ENCODE results near the gene CGREF1. TPM values are rescaled to one million over a fixed set of nuclear protein-coding genes. Genes with fewer than 3 reads are reported as not detected.

The CGREF1 gene
- polyA plus RNA-seq, 3 donors = 5.0 to 5.8 (median 5.3) TPM

GRCh38 chr2:27089111-27089954 lies 29.6 kb downstream of the CGREF1 start:
- DNase-seq (ENCODE audit: low read depth in 3 of 3, low spot score in 2 of 3) = no peak

GRCh38 chr2:27088634-27089033 lies 30.3 kb downstream of the CGREF1 start:
- no peak for DNase-seq (ENCODE audit: low read depth in 3 of 3, low spot score in 2 of 3)

- no peak for DNase-seq (ENCODE audit: low read depth in 3 of 3, low spot score in 2 of 3)
Measured at GRCh38 chr2:27087823-27088410, 31.0 kb downstream of the CGREF1 start.

- no peak for DNase-seq (ENCODE audit: low read depth in 3 of 3, low spot score in 2 of 3)
Measured at GRCh38 chr2:27086724-27087593, 32.0 kb downstream of the CGREF1 start, which contains the start of gene KHK. Gene KHK, plus strand, starts transcription at chr2:27086772. Its CDS starts 488 bp downstream, at chr2:27087260.

- peak in 2 of 3 donors; percentile 85 to 87 for DNase-seq (ENCODE audit: low read depth in 3 of 3, low spot score in 2 of 3)
Measured at GRCh38 chr2:27086090-27086723, 32.7 kb downstream of the CGREF1 start.

GRCh38 chr2:27085673-27086089 lies 33.2 kb downstream of the CGREF1 start:
- DNase-seq (ENCODE audit: low read depth in 3 of 3, low spot score in 2 of 3) = no peak

GRCh38 chr2:27085062-27085672 lies 33.8 kb downstream of the CGREF1 start:
- no peak for DNase-seq (ENCODE audit: low read depth in 3 of 3, low spot score in 2 of 3)

GRCh38 chr2:27084297-27085061 lies 34.4 kb downstream of the CGREF1 start:
- DNase-seq (ENCODE audit: low read depth in 3 of 3, low spot score in 2 of 3) = no peak

GRCh38 chr2:27083410-27084296 lies 35.3 kb downstream of the CGREF1 start:
- no peak for DNase-seq (ENCODE audit: low read depth in 3 of 3, low spot score in 2 of 3)

- DNase-seq (ENCODE audit: low read depth in 3 of 3, low spot score in 2 of 3) = no peak
Measured at GRCh38 chr2:27082773-27083409, 36.0 kb downstream of the CGREF1 start.

- no peak for DNase-seq (ENCODE audit: low read depth in 3 of 3, low spot score in 2 of 3)
Measured at GRCh38 chr2:27081984-27082772, 36.8 kb downstream of the CGREF1 start.

- no peak for DNase-seq (ENCODE audit: low read depth in 3 of 3, low spot score in 2 of 3)
Measured at GRCh38 chr2:27080603-27080936, 38.4 kb downstream of the CGREF1 start.

GRCh38 chr2:27080140-27080469 lies 38.8 kb downstream of the CGREF1 start:
- DNase-seq (ENCODE audit: low read depth in 3 of 3, low spot score in 2 of 3) = no peak

- DNase-seq (ENCODE audit: low read depth in 3 of 3, low spot score in 2 of 3) = no peak
Measured at GRCh38 chr2:27079233-27080139, 39.4 kb downstream of the CGREF1 start.

GRCh38 chr2:27078267-27079194 lies 40.4 kb downstream of the CGREF1 start, which contains the start of gene EMILIN1:
Gene EMILIN1, plus strand, starts transcription at chr2:27078615. Its CDS starts 451 bp downstream, at chr2:27079066.
- DNase-seq (ENCODE audit: low read depth in 3 of 3, low spot score in 2 of 3) = peak in 1 of 3 donors; percentile 76
